Natural killer cell treated with Interleukin-12 subunit alpha and Interleukin-12 subunit beta and Interleukin-15 and Interleukin-18, amount 100 ng/mL, for 72 hours (primary cell): ENCODE measurements around the gene PANX2. TPM values are rescaled to one million over a fixed set of nuclear protein-coding genes. Genes with fewer than 3 reads are reported as not detected.
A peak's percentile ranks its signal among the peaks of the same experiment; 100 is the strongest.

Experiments
- ATAC-seq, 2 donors: fragments of 150-1000 bp; cut with Tn5 transposase in 1 of 2; sonication (Bioruptor Pico), chemical (Tn5 transposase) in 1 of 2; 2 replicates each; pipeline ENCODE4 v1.10.0; 2021
- DNase-seq: peaks from one replicate; pipeline ENCODE4 v3.0.0; 2022; ENCODE audit warnings: low spot score
- H3K27ac Mint-ChIP-seq, 2 donors: 1 replicate in 1 of 2; 2 replicates in 1 of 2; pipeline ENCODE4 v1.8.0; 2022; ENCODE audit warnings: mixed read lengths in 2 of 2, mild to moderate bottlenecking in 1 of 2, moderate library complexity in 1 of 2
- H3K27me3 Mint-ChIP-seq, 2 donors: 1 replicate in 1 of 2; 2 replicates in 1 of 2; pipeline ENCODE4 v1.8.0; 2022; ENCODE audit warnings: mixed read lengths in 2 of 2
- H3K36me3 Mint-ChIP-seq: one replicate; pipeline ENCODE4 v1.8.0; 2022; ENCODE audit warnings: mixed read lengths
- H3K4me1 Mint-ChIP-seq, 2 donors: 1 replicate in 1 of 2; 2 replicates in 1 of 2; pipeline ENCODE4 v1.8.0; 2022; ENCODE audit warnings: low read depth in 2 of 2, mixed read lengths in 2 of 2, mild to moderate bottlenecking in 1 of 2
- H3K4me3 Mint-ChIP-seq: one replicate; pipeline ENCODE4 v1.8.0; 2022; ENCODE audit warnings: mixed read lengths
- H3K9me3 Mint-ChIP-seq: 2 replicates; pipeline ENCODE4 v1.8.0; 2022; ENCODE audit warnings: mixed read lengths
- total RNA-seq, 2 donors: library from RNA; stranded (reverse); gene quantifications; one replicate each; pipeline ENCODE4 v1.2.3, GENCODE V29; 2022

PANX2 gene
- total RNA-seq, 2 donors from 2014 or later: 3.0 to 3.5 TPM

DNA sequence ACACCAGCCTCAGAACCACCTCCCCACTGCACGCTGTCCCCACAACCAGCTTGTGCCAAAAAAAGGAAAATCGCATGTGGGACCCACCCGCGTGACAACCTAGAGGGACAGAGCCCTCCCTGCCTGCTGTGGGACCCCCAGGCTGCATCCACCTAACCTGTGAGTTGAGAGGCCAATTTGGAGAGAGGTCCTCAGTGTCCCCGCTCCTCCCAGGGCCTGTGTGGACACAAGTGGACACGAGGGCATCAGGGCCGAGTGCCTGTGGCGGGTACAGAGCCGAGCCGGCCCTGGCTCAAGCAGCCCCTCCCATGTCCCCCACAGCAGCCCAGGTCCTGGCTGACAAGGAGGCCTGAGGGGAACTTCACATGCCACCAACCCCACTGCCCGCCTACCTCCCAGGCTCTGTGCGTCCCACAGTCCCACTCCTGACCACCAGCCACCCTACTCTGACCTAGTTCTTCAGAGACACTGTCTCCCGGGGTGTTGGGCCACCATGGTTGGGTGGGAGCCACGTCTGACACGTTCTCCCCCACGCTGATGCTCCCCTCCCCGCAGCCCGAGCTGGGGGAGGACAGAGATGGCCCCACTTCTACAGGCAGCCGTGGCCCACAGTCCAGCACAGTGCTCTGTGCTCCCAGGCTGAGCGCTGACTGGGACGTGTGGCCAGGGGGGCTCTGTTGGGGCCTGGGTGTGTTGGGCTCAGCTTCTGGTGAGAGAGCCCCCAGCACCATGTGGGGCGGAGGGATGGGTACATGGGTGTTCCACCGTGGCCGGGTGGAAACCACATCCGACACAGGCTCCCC, 49.5 kb downstream of the PANX2 start:
- Mint-ChIP-seq H3K36me3 (peaks cover 1% of the 10 kb centered on the region), H3K4me3 (no peak overlapping the region), H3K27ac (no peak overlapping the region), H3K27me3 (no peaks in the 10 kb centered on the region), H3K9me3 (no peaks in the 10 kb centered on the region), H3K4me1 (peaks cover under 1 to 2% of the 10 kb centered on the region in 2 donors)
- no peak for ATAC-seq
- DNase-seq: no peak

GRCh38 chr22:50220603-50221409, 50.3 kb downstream of the PANX2 start:
- no peaks in the 10 kb centered on the region for H3K27me3 Mint-ChIP-seq
- DNase-seq: no peak
- H3K9me3 Mint-ChIP-seq: no peaks in the 10 kb centered on the region
- ATAC-seq: no peak
- H3K36me3 Mint-ChIP-seq: no peaks in the 10 kb centered on the region
- no peaks in the 10 kb centered on the region for H3K4me1 Mint-ChIP-seq
- H3K4me3 Mint-ChIP-seq: no peak overlapping the region
- H3K27ac Mint-ChIP-seq: no peak overlapping the region

- H3K27ac Mint-ChIP-seq: no peak overlapping the region
- no peaks in the 10 kb centered on the region for H3K9me3 Mint-ChIP-seq
- ATAC-seq (no peak), DNase-seq (no peak)
- no peak overlapping the region for H3K4me3 Mint-ChIP-seq
- H3K27me3 Mint-ChIP-seq: no peaks in the 10 kb centered on the region
- no peaks in the 10 kb centered on the region for H3K36me3 Mint-ChIP-seq
- H3K4me1 Mint-ChIP-seq: no peaks in the 10 kb centered on the region
Measured at GRCh38 chr22:50221410-50222300, 51.1 kb downstream of the PANX2 start.

DNA sequence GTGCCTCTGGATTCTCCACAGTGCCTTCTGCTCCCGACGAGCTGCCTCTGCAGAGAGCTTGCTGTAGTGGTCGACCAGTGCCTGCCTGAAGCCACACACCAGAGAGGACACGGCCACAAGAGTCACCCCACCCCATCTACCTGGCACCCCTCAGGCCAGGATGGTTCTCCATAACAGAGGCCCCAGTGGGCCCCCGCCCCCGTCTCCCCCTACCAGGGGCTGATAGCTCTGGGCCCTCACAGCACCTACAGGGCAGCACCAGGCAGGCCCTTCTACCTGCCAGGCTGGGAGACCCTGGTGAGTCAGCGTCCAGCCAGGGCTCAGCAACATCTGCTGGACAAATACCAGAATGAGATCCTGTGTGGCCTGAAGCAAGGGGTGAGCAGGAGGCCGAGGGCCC, 52.0 kb downstream of the PANX2 start:
- Mint-ChIP-seq H3K27ac (no peak overlapping the region), H3K36me3 (no peaks in the 10 kb centered on the region), H3K4me1 (peaks cover 0 to 3% of the 10 kb centered on the region in 2 donors), H3K27me3 (no peaks in the 10 kb centered on the region), H3K9me3 (no peaks in the 10 kb centered on the region), H3K4me3 (no peak overlapping the region)
- ATAC-seq (no peak), DNase-seq (no peak)

DNA sequence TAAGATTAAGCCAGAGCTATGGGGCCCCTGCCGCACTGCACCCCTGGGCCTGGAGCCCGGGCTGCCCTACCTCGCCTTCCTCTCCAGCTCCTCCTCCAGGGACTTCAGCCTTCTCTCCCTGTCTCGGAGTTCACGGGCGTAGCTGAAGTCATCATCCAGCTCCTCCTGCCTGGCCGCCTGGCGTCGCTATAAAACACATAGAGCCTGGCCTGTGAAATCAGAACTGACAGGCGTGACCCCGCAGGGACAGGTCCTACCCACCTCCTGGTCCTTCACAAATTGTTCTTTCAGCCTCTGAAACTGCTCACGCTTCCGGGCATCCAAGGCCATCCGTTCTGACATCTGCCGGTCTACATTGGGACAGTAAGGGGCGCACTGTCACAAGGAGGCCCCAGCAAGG, 53.5 kb downstream of the PANX2 start:
- Mint-ChIP-seq H3K4me3 (no peak overlapping the region), H3K4me1 (peaks cover 0 to 10% of the 10 kb centered on the region in 2 donors), H3K36me3 (no peaks in the 10 kb centered on the region), H3K27me3 (no peaks in the 10 kb centered on the region), H3K27ac (no peak overlapping the region), H3K9me3 (no peaks in the 10 kb centered on the region)
- DNase-seq (no peak), ATAC-seq (no peak)

GRCh38 chr22:50225200-50225969, 54.9 kb downstream of the PANX2 start:
- Mint-ChIP-seq H3K27ac (no peak overlapping the region), H3K27me3 (no peaks in the 10 kb centered on the region), H3K36me3 (no peaks in the 10 kb centered on the region), H3K4me3 (no peak overlapping the region), H3K9me3 (no peaks in the 10 kb centered on the region), H3K4me1 (peaks cover 0 to 10% of the 10 kb centered on the region in 2 donors)
- DNase-seq (no peak), ATAC-seq (no peak)

DNA sequence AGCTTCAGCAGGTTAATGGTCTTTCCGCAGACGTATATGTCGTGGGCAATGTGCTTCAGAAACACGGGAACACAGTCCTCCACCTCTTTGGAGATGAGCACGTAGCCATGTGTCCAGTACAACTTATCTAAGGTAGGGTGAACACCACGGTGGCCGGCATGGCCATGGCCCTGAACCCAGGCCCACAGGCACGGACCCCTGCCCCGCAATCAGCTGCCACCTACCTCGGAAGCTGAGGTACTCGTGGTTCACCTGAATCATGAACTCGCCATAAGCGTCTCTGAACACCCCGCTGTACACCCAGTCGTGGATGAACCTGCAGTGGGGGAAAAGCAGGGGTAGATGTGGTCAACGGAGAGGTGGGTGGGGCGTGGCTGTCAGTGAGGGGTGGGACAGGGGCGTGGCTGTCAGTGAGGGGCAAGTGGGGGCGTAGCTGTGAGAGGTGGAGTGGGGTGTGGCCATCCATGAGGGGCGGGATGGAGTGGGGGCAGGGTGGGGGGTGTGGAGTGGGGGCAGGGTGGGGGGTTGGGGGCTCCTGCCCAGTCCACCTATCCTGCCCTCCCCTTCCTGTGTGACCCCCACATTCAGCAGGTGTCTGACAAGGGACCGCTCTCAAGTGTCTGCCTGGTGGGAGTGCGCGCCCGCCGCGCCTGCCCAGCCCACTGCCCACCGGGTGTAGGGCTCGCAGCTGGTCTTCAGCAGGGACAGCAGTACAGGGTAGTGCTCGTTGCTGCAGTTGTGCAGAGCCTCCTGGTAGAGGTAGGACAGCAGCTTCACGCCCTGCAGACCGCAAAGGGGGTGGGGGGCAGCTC, 55.7 kb downstream of the PANX2 start:
- H3K4me1 Mint-ChIP-seq: peaks cover 0 to 10% of the 10 kb centered on the region in 2 donors
- H3K4me3 Mint-ChIP-seq: no peak overlapping the region
- H3K27ac Mint-ChIP-seq: no peak overlapping the region
- no peaks in the 10 kb centered on the region for H3K9me3 Mint-ChIP-seq
- no peaks in the 10 kb centered on the region for H3K36me3 Mint-ChIP-seq
- ATAC-seq: no peak
- DNase-seq: no peak
- H3K27me3 Mint-ChIP-seq: no peaks in the 10 kb centered on the region

DNA sequence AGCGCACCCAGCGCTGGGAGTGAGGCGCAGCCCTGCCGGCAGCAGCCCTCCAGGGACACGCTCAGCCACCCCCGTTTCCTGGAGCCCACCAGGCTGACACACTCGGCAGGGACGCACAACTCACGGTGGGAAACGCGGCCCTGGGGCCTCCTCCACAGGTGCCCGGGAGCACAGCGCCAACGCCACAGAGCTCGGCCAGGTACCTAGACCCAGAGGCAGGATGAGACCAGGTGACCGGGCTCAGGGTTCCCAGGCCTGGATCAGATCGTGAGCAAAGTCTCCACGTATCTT, 56.3 kb downstream of the PANX2 start:
- ATAC-seq: no peak

GRCh38 chr22:50227579-50228215, 57.2 kb downstream of the PANX2 start:
- Mint-ChIP-seq H3K9me3 (no peaks in the 10 kb centered on the region), H3K27me3 (no peaks in the 10 kb centered on the region), H3K27ac (no peak overlapping the region), H3K36me3 (no peaks in the 10 kb centered on the region), H3K4me1 (peaks cover 0 to 10% of the 10 kb centered on the region in 2 donors), H3K4me3 (no peak overlapping the region)
- ATAC-seq: no peak
- no peak for DNase-seq

More for the DNA sequence above, 56.3 kb downstream of the PANX2 start:
- Mint-ChIP-seq H3K4me1 (peaks cover 0 to 10% of the 10 kb centered on the region in 2 donors), H3K36me3 (no peaks in the 10 kb centered on the region), H3K4me3 (no peak overlapping the region), H3K9me3 (no peaks in the 10 kb centered on the region), H3K27me3 (no peaks in the 10 kb centered on the region), H3K27ac (no peak overlapping the region)
- no peak for DNase-seq

DNA sequence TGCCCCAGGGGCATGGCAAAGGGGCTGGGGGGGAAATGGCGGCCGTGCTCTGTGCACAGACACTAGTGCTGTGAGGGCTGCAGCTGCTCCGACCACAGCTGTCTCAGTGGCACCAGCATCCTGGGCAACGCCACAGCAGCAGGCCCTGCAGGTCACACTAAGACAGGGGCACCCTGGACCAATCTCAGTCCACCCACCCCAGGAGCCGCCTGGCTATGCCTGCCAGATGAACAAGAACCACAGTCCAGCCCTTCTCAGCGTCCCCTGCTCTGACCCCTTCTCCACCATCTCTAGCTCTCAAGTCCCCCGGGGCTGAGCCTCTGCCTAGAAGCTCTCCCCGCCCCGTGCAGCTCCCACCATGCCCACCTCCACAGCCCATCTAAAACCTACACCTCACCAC, 57.8 kb downstream of the PANX2 start:
- Mint-ChIP-seq H3K27ac (peak overlapping the region in 1 of 2 donors; percentile 54), H3K27me3 (no peaks in the 10 kb centered on the region), H3K4me1 (peaks cover 0 to 10% of the 10 kb centered on the region in 2 donors), H3K36me3 (no peaks in the 10 kb centered on the region), H3K4me3 (no peak overlapping the region), H3K9me3 (no peaks in the 10 kb centered on the region)
- DNase-seq (no peak), ATAC-seq (no peak)

GRCh38 chr22:50229370-50229769, 58.8 kb downstream of the PANX2 start:
- H3K27me3 Mint-ChIP-seq: no peaks in the 10 kb centered on the region
- no peak overlapping the region for H3K27ac Mint-ChIP-seq
- no peaks in the 10 kb centered on the region for H3K36me3 Mint-ChIP-seq
- no peaks in the 10 kb centered on the region for H3K9me3 Mint-ChIP-seq
- DNase-seq (no peak), ATAC-seq (no peak)
- H3K4me3 Mint-ChIP-seq: no peak overlapping the region
- peaks cover 1 to 17% of the 10 kb centered on the region in 2 donors for H3K4me1 Mint-ChIP-seq
